ENCODE measurements around the gene TTLL5. TPM values are rescaled to one million over a fixed set of nuclear protein-coding genes. Genes with fewer than 3 reads are reported as not detected.

TTLL5 gene
- total RNA-seq, 1 experiment from 2014 or later, result 34.7 TPM

DNA sequence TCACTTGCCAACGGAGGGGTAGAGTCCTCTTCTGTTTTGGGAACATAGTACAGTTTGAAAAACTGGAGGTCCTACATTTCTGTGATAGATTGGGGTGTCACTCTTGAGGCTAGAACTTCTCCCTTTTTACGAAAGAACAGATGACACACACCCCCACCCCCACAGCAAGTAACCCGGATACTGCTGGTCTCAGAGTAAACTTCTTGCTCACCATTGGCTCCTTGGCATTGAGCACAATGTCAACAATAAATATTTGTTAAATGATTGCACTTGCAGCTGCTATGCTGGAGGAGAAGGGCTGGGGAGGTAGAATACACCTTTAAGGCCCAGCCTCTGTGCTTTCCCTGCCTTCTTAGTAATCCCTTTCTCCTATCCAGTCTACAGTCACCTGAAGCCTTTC lies 170.9 kb downstream of the TTLL5 start:
- ChIA-PET POLR2A (ENCODE audit: unreplicated experiment) (interaction anchor here (0.5 to 1.6 kb wide), 4 partner anchors 10 to 950 kb away, joined by 3 to 5 read pairs (median 4); no protein-coding TSS in a partner anchor), CTCF (interaction anchor here (0.9 to 2.4 kb wide), 5 partner anchors 10 to 151 kb away, joined by 3 to 19 read pairs (median 8); no protein-coding TSS in a partner anchor)
- no peaks in the 10 kb centered on the region for H4K20me1 ChIP-seq (ENCODE audit: low read length)
- no peaks in the 10 kb centered on the region for H3F3A ChIP-seq (ENCODE audit: low read length, unreplicated experiment)
- no peaks in the 10 kb centered on the region for H3K9me3 ChIP-seq (ENCODE audit: low read length)
- H3K9me2 ChIP-seq (replicated peaks; ENCODE audit: low read length), result no peaks in the 10 kb centered on the region
- H3K4me3 ChIP-seq (ENCODE audit: low read length), result peak overlapping the region; percentile 63
- peak overlapping the region; percentile 90 for H3K9ac ChIP-seq (ENCODE audit: low read length)
- DNase-seq (peak; percentile 94), ATAC-seq (peak; percentile 84)
- no TSS peak for BruUV-seq (replicated peaks)
- peak overlapping the region; percentile 89 for H3K4me2 ChIP-seq (ENCODE audit: low read length)
- H3K79me2 ChIP-seq (ENCODE audit: low read length), result no peaks in the 10 kb centered on the region
- H3K36me3 ChIP-seq (ENCODE audit: low read depth, low read length), result 0 out of 2 replicates have a peak, but pooled peaks cover 2% of the 10 kb centered on the region
- TF ChIP-seq EZH2 (IDR thresholded peaks at IDR 0.05; ENCODE audit: low read length, unreplicated experiment), result no peak
- TF ChIP-seq, protein P1, sequence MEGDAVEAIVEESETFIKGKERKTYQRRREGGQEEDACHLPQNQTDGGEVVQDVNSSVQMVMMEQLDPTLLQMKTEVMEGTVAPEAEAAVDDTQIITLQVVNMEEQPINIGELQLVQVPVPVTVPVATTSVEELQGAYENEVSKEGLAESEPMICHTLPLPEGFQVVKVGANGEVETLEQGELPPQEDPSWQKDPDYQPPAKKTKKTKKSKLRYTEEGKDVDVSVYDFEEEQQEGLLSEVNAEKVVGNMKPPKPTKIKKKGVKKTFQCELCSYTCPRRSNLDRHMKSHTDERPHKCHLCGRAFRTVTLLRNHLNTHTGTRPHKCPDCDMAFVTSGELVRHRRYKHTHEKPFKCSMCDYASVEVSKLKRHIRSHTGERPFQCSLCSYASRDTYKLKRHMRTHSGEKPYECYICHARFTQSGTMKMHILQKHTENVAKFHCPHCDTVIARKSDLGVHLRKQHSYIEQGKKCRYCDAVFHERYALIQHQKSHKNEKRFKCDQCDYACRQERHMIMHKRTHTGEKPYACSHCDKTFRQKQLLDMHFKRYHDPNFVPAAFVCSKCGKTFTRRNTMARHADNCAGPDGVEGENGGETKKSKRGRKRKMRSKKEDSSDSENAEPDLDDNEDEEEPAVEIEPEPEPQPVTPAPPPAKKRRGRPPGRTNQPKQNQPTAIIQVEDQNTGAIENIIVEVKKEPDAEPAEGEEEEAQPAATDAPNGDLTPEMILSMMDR (conservative IDR thresholded peaks at IDR 0.05; ENCODE audit: low read depth, low read length), result no peak
- no peak for TF ChIP-seq EZH2phosphoT487 (IDR thresholded peaks at IDR 0.05; ENCODE audit: borderline replicate concordance, low read length)
- H3K27ac ChIP-seq (ENCODE audit: low read length), result peak overlapping the region; percentile 99
- H3K27me3 ChIP-seq (ENCODE audit: low read length), result no peaks in the 10 kb centered on the region
- H3K4me1 ChIP-seq (ENCODE audit: insufficient read depth, low read length), result peaks cover 53% of the 10 kb centered on the region
- peak overlapping the region; percentile 65 for H2AFZ ChIP-seq (ENCODE audit: low read length)
- intact Hi-C loops (cut with micrococcal nuclease), result loop anchor here (1.0 to 2.0 kb wide), 5 partner anchors 10 to 151 kb away; no protein-coding TSS in a partner anchor

- Histone ChIP-seq H2AFZ (ENCODE audit: low read length) (no peak overlapping the region), H3K36me3 (ENCODE audit: low read depth, low read length) (0 out of 2 replicates have a peak, but pooled peaks cover 2% of the 10 kb centered on the region), H3K27ac (ENCODE audit: low read length) (peak overlapping the region; percentile 99), H3K9me3 (ENCODE audit: low read length) (no peaks in the 10 kb centered on the region), H3K27me3 (ENCODE audit: low read length) (no peaks in the 10 kb centered on the region), H3K79me2 (ENCODE audit: low read length) (no peaks in the 10 kb centered on the region), H3K4me1 (ENCODE audit: insufficient read depth, low read length) (peaks cover 53% of the 10 kb centered on the region), H3K4me2 (ENCODE audit: low read length) (peak overlapping the region; percentile 89), H3F3A (ENCODE audit: low read length, unreplicated experiment) (no peaks in the 10 kb centered on the region), H4K20me1 (ENCODE audit: low read length) (no peaks in the 10 kb centered on the region), H3K9ac (ENCODE audit: low read length) (peak overlapping the region; percentile 90), H3K9me2 (replicated peaks; ENCODE audit: low read length) (no peaks in the 10 kb centered on the region), H3K4me3 (ENCODE audit: low read length) (peak overlapping the region; percentile 43; the same call in 1 of the 2 replicates)
- no TSS peak for BruUV-seq (replicated peaks)
- ChIA-PET POLR2A (ENCODE audit: unreplicated experiment) (interaction anchor here (0.6 to 1.6 kb wide), 3 partner anchors 10 to 32 kb away, joined by 3 to 4 read pairs (median 3); no protein-coding TSS in a partner anchor), CTCF (interaction anchor here (0.9 to 2.4 kb wide), 4 partner anchors 10 to 150 kb away, joined by 3 to 19 read pairs (median 10); no protein-coding TSS in a partner anchor)
- peak; percentile 72 for DNase-seq
- intact Hi-C loops (cut with micrococcal nuclease), result loop anchor here (1.0 to 2.0 kb wide), 5 partner anchors 10 to 150 kb away; no protein-coding TSS in a partner anchor
- ATAC-seq, result peak; percentile 52
- no peak for TF ChIP-seq EZH2phosphoT487 (IDR thresholded peaks at IDR 0.05; ENCODE audit: borderline replicate concordance, low read length)
- TF ChIP-seq, protein P1 (conservative IDR thresholded peaks at IDR 0.05; ENCODE audit: low read depth, low read length), result peak; percentile 11; the same call in 1 of the 2 replicates
Observed at GRCh38 chr14:75832621-75833297, 171.7 kb downstream of the TTLL5 start.

Measured in PC-3 (cell line).